ENCODE data around the gene IKZF3.
"Not testable (repeated sequence)": the region's sequence is repeated elsewhere in the genome, so short reads cannot be mapped to it uniquely, and the experiment has no call there.

Gene IKZF3

GRCh38 chr17:39754958-39755553 is 109.1 kb downstream of the IKZF3 start:
- peak; percentile 48 for DNase-seq

GRCh38 chr17:39754161-39754957 is 109.8 kb downstream of the IKZF3 start:
- peak; percentile 97 for DNase-seq

- no peak for DNase-seq
These were observed 110.5 kb downstream of the IKZF3 start for GRCh38 chr17:39753514-39754160.

- no peak for DNase-seq
These were observed 111.8 kb downstream of the IKZF3 start for GRCh38 chr17:39752241-39752881.

- DNase-seq = no peak
These were observed 112.5 kb downstream of the IKZF3 start for GRCh38 chr17:39751637-39752036.

GRCh38 chr17:39751016-39751543 is 113.0 kb downstream of the IKZF3 start:
- no peak for DNase-seq

GRCh38 chr17:39750131-39751015 is 113.7 kb downstream of the IKZF3 start:
- no peak for DNase-seq

- not testable (repeated sequence) for DNase-seq
These were observed 115.6 kb downstream of the IKZF3 start for GRCh38 chr17:39748444-39749034.

- no peak for DNase-seq
These were observed 116.4 kb downstream of the IKZF3 start for GRCh38 chr17:39747745-39748144.

GRCh38 chr17:39746145-39746461 is 118.0 kb downstream of the IKZF3 start:
- DNase-seq = no peak

- no peak for DNase-seq
These were observed 118.6 kb downstream of the IKZF3 start for GRCh38 chr17:39745335-39746144.

- no peak for DNase-seq
These were observed 119.3 kb downstream of the IKZF3 start for GRCh38 chr17:39744836-39745215.

- no peak for DNase-seq
These were observed 119.9 kb downstream of the IKZF3 start for GRCh38 chr17:39744075-39744835.

GRCh38 chr17:39742856-39743436 is 121.2 kb downstream of the IKZF3 start:
- no peak for DNase-seq

GRCh38 chr17:39742126-39742855 is 121.8 kb downstream of the IKZF3 start:
- DNase-seq = no peak

- peak; percentile 56 for DNase-seq
These were observed 123.6 kb downstream of the IKZF3 start for GRCh38 chr17:39740357-39741111.

GRCh38 chr17:39739885-39740356 is 124.2 kb downstream of the IKZF3 start:
- peak; percentile 63 for DNase-seq
